GM12891 (cell line): ENCODE measurements around the gene AMBP.

Source experiments
- POLR2A ChIP-seq: IDR thresholded peaks from 2 replicates; pipeline ENCODE4 v1.6.1; 2011; ENCODE audit warnings: low read depth, low read length, control low read depth
- TAF1 ChIP-seq: IDR thresholded peaks from 2 replicates; pipeline ENCODE4 v1.6.1; 2011; ENCODE audit warnings: low read depth, low read length, control low read depth

- TF ChIP-seq TAF1 (no peak), POLR2A (no peak)
Observed at GRCh38 chr9:114125476-114126013, 47.4 kb upstream of the AMBP start.
